ENCODE data around the gene DKK2.

DNA sequence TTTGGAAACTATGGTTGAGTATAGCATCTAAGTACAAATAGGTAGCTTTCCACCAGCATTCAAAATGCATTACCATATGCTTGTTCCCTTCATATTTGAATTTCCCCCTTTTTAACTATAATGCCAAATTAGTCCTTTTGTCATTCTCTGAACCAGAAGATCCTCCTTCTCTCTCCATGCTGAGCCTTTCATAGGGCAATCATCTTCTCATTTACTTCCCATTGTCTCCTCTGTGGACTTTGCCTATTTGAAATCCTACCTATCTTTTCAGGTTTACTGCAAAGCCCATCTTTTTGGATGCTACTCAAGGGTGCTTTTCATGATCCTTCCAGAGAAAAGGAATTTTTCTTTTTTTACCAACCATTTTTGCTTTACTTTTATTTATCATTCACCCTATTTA, 54.7 kb downstream of the DKK2 start:
- TF ChIP-seq CTCF (IDR thresholded peaks at IDR 0.05) (no peak), POLR2A (IDR thresholded peaks at IDR 0.05) (no peak)
